ENCODE results near the gene CEP295NL.
A peak's percentile ranks its signal among the peaks of the same experiment; 100 is the strongest.

The CEP295NL gene

DNA sequence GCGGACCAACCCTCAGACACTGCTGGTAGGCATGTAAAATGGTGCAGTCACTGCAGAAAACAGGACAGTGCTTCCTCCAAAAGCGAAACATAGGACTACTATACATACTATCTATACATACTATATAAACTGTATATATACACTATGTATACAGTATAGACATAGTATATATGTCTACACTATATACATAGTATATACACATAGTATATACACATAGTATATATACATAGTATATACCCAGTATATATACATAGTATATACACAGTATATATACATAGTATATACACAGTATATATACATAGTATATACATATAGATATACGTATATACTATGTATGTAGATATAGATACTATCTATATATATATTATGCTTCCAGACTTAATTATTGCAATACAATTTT lies 55.9 kb downstream of the CEP295NL start:
- no peak overlapping the region for H3K4ac ChIP-seq (ENCODE audit: low read depth in 1 of 2, low read length in 2 of 2)
- no peak overlapping the region for H3K9ac ChIP-seq (ENCODE audit: low read length)
- H3K18ac ChIP-seq (ENCODE audit: low read depth in 1 of 2, low read length in 2 of 2), result no peak overlapping the region
- no peak for DNase-seq
- no peak overlapping the region for H2BK120ac ChIP-seq (ENCODE audit: low read depth, low read length)
- H2AFZ ChIP-seq (ENCODE audit: low read depth, low read length), result no peak overlapping the region
- H3K27ac ChIP-seq (ENCODE audit: low read length, poor library complexity, severe bottlenecking), result no peak overlapping the region
- H2BK5ac ChIP-seq (ENCODE audit: low read depth, low read length, poor library complexity, severe bottlenecking), result no peak overlapping the region
- no peak overlapping the region for H4K8ac ChIP-seq (ENCODE audit: low read length)
- H3K4me3 ChIP-seq (ENCODE audit: insufficient read depth in 1 of 2, low read depth in 1 of 2, low read length in 2 of 2), result no peak overlapping the region
- H3K36me3 ChIP-seq (ENCODE audit: control insufficient read depth in 1 of 2, insufficient read depth in 2 of 2, low read depth in 1 of 2, low read length in 2 of 2), result peaks cover 3 to 13% of the 10 kb centered on the region in 2 experiments
- no peak overlapping the region for H2BK15ac ChIP-seq (ENCODE audit: low read depth, poor library complexity, severe bottlenecking)
- no peak overlapping the region for H3K23ac ChIP-seq (ENCODE audit: low read length in 2 of 2)
- H3K14ac ChIP-seq (ENCODE audit: low read length in 2 of 2), result no peak overlapping the region
- no peak overlapping the region for H3K4me2 ChIP-seq (ENCODE audit: low read length, poor library complexity, severe bottlenecking)
- no peaks in the 10 kb centered on the region for H3K27me3 ChIP-seq (ENCODE audit: control insufficient read depth in 1 of 2, insufficient read depth in 1 of 2, low read length in 2 of 2)
- peaks cover 3% of the 10 kb centered on the region for H3K4me1 ChIP-seq (ENCODE audit: control insufficient read depth, insufficient read depth, low read depth, low read length)
- H3K79me1 ChIP-seq (replicated peaks; ENCODE audit: low read length, poor library complexity, severe bottlenecking), result no peaks in the 10 kb centered on the region
- no peak overlapping the region for H4K91ac ChIP-seq (ENCODE audit: low read length)
- no peak overlapping the region for H2BK12ac ChIP-seq (ENCODE audit: low read length in 2 of 2)
- no peaks in the 10 kb centered on the region for H3K9me3 ChIP-seq (ENCODE audit: control insufficient read depth, low read length)
- H2AK5ac ChIP-seq (ENCODE audit: low read length, severe bottlenecking), result no peak overlapping the region
- WGBS, result 100% methylated on average over 1 of the region's 3 CpGs

DNA sequence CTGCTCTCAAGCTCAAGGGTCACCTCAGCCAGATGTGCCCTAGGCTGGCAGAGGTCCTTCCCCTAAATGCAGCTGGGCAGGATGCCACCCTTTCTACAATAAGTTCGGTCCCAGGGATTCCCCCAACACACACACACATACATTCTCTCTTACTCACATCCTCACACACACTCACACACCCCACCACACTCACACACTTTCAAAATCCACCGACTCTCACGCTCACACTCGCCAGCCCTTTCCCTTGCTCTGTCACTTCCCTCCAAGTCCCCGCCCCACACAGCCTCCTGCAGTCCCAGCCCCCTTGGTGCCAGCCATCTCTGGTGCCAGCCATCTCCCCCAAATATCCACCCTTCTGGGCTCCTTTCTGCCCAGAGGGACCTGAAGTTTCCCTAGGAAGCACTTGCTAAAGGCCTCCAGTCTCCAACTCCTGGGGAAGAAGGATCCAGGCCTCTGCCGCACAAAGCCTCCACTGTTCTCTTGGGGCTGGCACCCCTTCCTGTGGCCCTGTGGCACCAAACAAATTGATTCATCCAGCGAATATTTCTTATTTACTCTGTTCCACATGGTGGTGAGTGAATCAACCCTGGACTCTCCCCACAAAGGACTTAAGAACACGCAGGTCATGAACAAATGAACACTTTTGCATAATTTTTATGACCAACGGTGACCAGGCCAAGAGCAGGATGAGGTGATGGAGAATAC lies 58.5 kb downstream of the CEP295NL start:
- Histone ChIP-seq H3K14ac (ENCODE audit: low read length in 2 of 2) (no peak overlapping the region), H4K8ac (ENCODE audit: low read length) (no peak overlapping the region), H3K23ac (ENCODE audit: low read length in 2 of 2) (no peak overlapping the region), H4K91ac (ENCODE audit: low read length) (no peak overlapping the region), H2AFZ (ENCODE audit: low read depth, low read length) (no peak overlapping the region), H3K27me3 (ENCODE audit: control insufficient read depth in 1 of 2, insufficient read depth in 1 of 2, low read length in 2 of 2) (no peaks in the 10 kb centered on the region), H3K36me3 (ENCODE audit: control insufficient read depth in 1 of 2, insufficient read depth in 2 of 2, low read depth in 1 of 2, low read length in 2 of 2) (no peaks in the 10 kb centered on the region), H2BK120ac (ENCODE audit: low read depth, low read length) (no peak overlapping the region), H3K18ac (ENCODE audit: low read depth in 1 of 2, low read length in 2 of 2) (no peak overlapping the region), H3K27ac (ENCODE audit: low read length, poor library complexity, severe bottlenecking) (no peak overlapping the region), H3K9me3 (ENCODE audit: control insufficient read depth, low read length) (no peaks in the 10 kb centered on the region), H2AK5ac (ENCODE audit: low read length, severe bottlenecking) (no peak overlapping the region), H3K4ac (ENCODE audit: low read depth in 1 of 2, low read length in 2 of 2) (no peak overlapping the region), H2BK5ac (ENCODE audit: low read depth, low read length, poor library complexity, severe bottlenecking) (no peak overlapping the region), H2BK15ac (ENCODE audit: low read depth, poor library complexity, severe bottlenecking) (no peak overlapping the region), H3K4me3 (ENCODE audit: insufficient read depth in 1 of 2, low read depth in 1 of 2, low read length in 2 of 2) (no peak overlapping the region), H3K79me1 (replicated peaks; ENCODE audit: low read length, poor library complexity, severe bottlenecking) (no peaks in the 10 kb centered on the region), H2BK12ac (ENCODE audit: low read length in 2 of 2) (no peak overlapping the region), H3K4me1 (ENCODE audit: control insufficient read depth, insufficient read depth, low read depth, low read length) (peaks cover 5% of the 10 kb centered on the region), H3K4me2 (ENCODE audit: low read length, poor library complexity, severe bottlenecking) (no peak overlapping the region), H3K9ac (ENCODE audit: low read length) (no peak overlapping the region)
- WGBS, result 80% methylated on average over 9 of the region's 9 CpGs
- DNase-seq, result peak; percentile 30

GRCh38 chr17:78842881-78843565 lies 60.0 kb downstream of the CEP295NL start:
- Histone ChIP-seq H3K9ac (ENCODE audit: low read length) (no peak overlapping the region), H3K9me3 (ENCODE audit: control insufficient read depth, low read length) (no peaks in the 10 kb centered on the region), H2BK5ac (ENCODE audit: low read depth, low read length, poor library complexity, severe bottlenecking) (no peak overlapping the region), H2BK15ac (ENCODE audit: low read depth, poor library complexity, severe bottlenecking) (no peak overlapping the region), H3K36me3 (ENCODE audit: control insufficient read depth in 1 of 2, insufficient read depth in 2 of 2, low read depth in 1 of 2, low read length in 2 of 2) (peaks cover 0 to 4% of the 10 kb centered on the region in 2 experiments), H3K23ac (ENCODE audit: low read length in 2 of 2) (no peak overlapping the region), H2BK12ac (ENCODE audit: low read length in 2 of 2) (peak overlapping the region in 1 of 2 experiments; percentile 45), H3K4me3 (ENCODE audit: insufficient read depth in 1 of 2, low read depth in 1 of 2, low read length in 2 of 2) (no peak overlapping the region), H2BK120ac (ENCODE audit: low read depth, low read length) (no peak overlapping the region), H3K14ac (ENCODE audit: low read length in 2 of 2) (no peak overlapping the region), H3K4me1 (ENCODE audit: control insufficient read depth, insufficient read depth, low read depth, low read length) (peaks cover 10% of the 10 kb centered on the region), H4K91ac (ENCODE audit: low read length) (no peak overlapping the region), H4K8ac (ENCODE audit: low read length) (no peak overlapping the region), H3K4me2 (ENCODE audit: low read length, poor library complexity, severe bottlenecking) (no peak overlapping the region), H3K27me3 (ENCODE audit: control insufficient read depth in 1 of 2, insufficient read depth in 1 of 2, low read length in 2 of 2) (no peaks in the 10 kb centered on the region), H3K27ac (ENCODE audit: low read length, poor library complexity, severe bottlenecking) (no peak overlapping the region), H3K79me1 (replicated peaks; ENCODE audit: low read length, poor library complexity, severe bottlenecking) (no peaks in the 10 kb centered on the region), H2AK5ac (ENCODE audit: low read length, severe bottlenecking) (peak overlapping the region; percentile 28), H2AFZ (ENCODE audit: low read depth, low read length) (no peak overlapping the region), H3K4ac (ENCODE audit: low read depth in 1 of 2, low read length in 2 of 2) (no peak overlapping the region), H3K18ac (ENCODE audit: low read depth in 1 of 2, low read length in 2 of 2) (no peak overlapping the region)
- peak; percentile 37 for DNase-seq
- 79% methylated on average over 10 of the region's 10 CpGs for WGBS
